Measurements from ENCODE around the gene EML6. TPM values are rescaled to one million over a fixed set of nuclear protein-coding genes. Genes with fewer than 3 reads are reported as not detected.

Gene EML6
- total RNA-seq, 1 donor, result 1.1 TPM

GRCh38 chr2:54815148-54815539 is 91.7 kb downstream of the EML6 start:
- TF ChIP-seq CTCF (IDR thresholded peaks at IDR 0.05; ENCODE audit: extremely low read depth, low read depth, low read length), result no peak

GRCh38 chr2:54818226-54818625 is 94.8 kb downstream of the EML6 start:
- Histone ChIP-seq H3K4me3 (ENCODE audit: insufficient read depth, low read length) (no peak overlapping the region), H3K4me2 (ENCODE audit: insufficient read depth, low read length) (no peak overlapping the region), H2AFZ (ENCODE audit: low read length) (no peak overlapping the region), H4K20me1 (ENCODE audit: insufficient read depth, low read length) (no peaks in the 10 kb centered on the region), H3K79me2 (ENCODE audit: insufficient read depth, low read length) (no peaks in the 10 kb centered on the region), H3K9me3 (ENCODE audit: low read depth, low read length) (no peaks in the 10 kb centered on the region), H3K27ac (ENCODE audit: low read depth, low read length) (no peak overlapping the region), H3K27me3 (ENCODE audit: insufficient read depth, low read length) (peaks cover 5% of the 10 kb centered on the region), H3K36me3 (ENCODE audit: insufficient read depth, low read length) (no peaks in the 10 kb centered on the region), H3K4me1 (ENCODE audit: insufficient read depth, low read length) (no peaks in the 10 kb centered on the region)
- DNase-seq (ENCODE audit: insufficient read length, low spot score, missing footprints), result no peak
- TF ChIP-seq CTCF (IDR thresholded peaks at IDR 0.05; ENCODE audit: extremely low read depth, low read depth, low read length), result no peak

More at GRCh38 chr2:54815148-54815539, 91.7 kb downstream of the EML6 start:
- Histone ChIP-seq H3K4me1 (ENCODE audit: insufficient read depth, low read length) (no peaks in the 10 kb centered on the region), H3K4me3 (ENCODE audit: insufficient read depth, low read length) (no peak overlapping the region), H2AFZ (ENCODE audit: low read length) (no peak overlapping the region), H3K27ac (ENCODE audit: low read depth, low read length) (no peak overlapping the region), H3K27me3 (ENCODE audit: insufficient read depth, low read length) (no peaks in the 10 kb centered on the region), H4K20me1 (ENCODE audit: insufficient read depth, low read length) (no peaks in the 10 kb centered on the region), H3K79me2 (ENCODE audit: insufficient read depth, low read length) (no peaks in the 10 kb centered on the region), H3K4me2 (ENCODE audit: insufficient read depth, low read length) (no peak overlapping the region), H3K36me3 (ENCODE audit: insufficient read depth, low read length) (no peaks in the 10 kb centered on the region), H3K9me3 (ENCODE audit: low read depth, low read length) (no peaks in the 10 kb centered on the region)
- no peak for DNase-seq (ENCODE audit: insufficient read length, low spot score, missing footprints)

- Histone ChIP-seq H3K4me2 (ENCODE audit: insufficient read depth, low read length) (no peak overlapping the region), H3K36me3 (ENCODE audit: insufficient read depth, low read length) (no peaks in the 10 kb centered on the region), H3K9me3 (ENCODE audit: low read depth, low read length) (no peaks in the 10 kb centered on the region), H2AFZ (ENCODE audit: low read length) (no peak overlapping the region), H4K20me1 (ENCODE audit: insufficient read depth, low read length) (no peaks in the 10 kb centered on the region), H3K27ac (ENCODE audit: low read depth, low read length) (no peak overlapping the region), H3K4me3 (ENCODE audit: insufficient read depth, low read length) (no peak overlapping the region), H3K79me2 (ENCODE audit: insufficient read depth, low read length) (no peaks in the 10 kb centered on the region), H3K4me1 (ENCODE audit: insufficient read depth, low read length) (no peaks in the 10 kb centered on the region), H3K27me3 (ENCODE audit: insufficient read depth, low read length) (peaks cover 25% of the 10 kb centered on the region)
- TF ChIP-seq CTCF (IDR thresholded peaks at IDR 0.05; ENCODE audit: extremely low read depth, low read depth, low read length), result no peak
- DNase-seq (ENCODE audit: insufficient read length, low spot score, missing footprints), result no peak
Observed at GRCh38 chr2:54820558-54820957, 97.1 kb downstream of the EML6 start.

GRCh38 chr2:54824567-54824966 is 101.1 kb downstream of the EML6 start:
- Histone ChIP-seq H3K4me3 (ENCODE audit: insufficient read depth, low read length) (no peak overlapping the region), H4K20me1 (ENCODE audit: insufficient read depth, low read length) (no peaks in the 10 kb centered on the region), H3K27me3 (ENCODE audit: insufficient read depth, low read length) (peaks cover 40% of the 10 kb centered on the region), H3K79me2 (ENCODE audit: insufficient read depth, low read length) (no peaks in the 10 kb centered on the region), H3K27ac (ENCODE audit: low read depth, low read length) (no peak overlapping the region), H3K36me3 (ENCODE audit: insufficient read depth, low read length) (no peaks in the 10 kb centered on the region), H2AFZ (ENCODE audit: low read length) (no peak overlapping the region), H3K4me2 (ENCODE audit: insufficient read depth, low read length) (no peak overlapping the region), H3K4me1 (ENCODE audit: insufficient read depth, low read length) (no peaks in the 10 kb centered on the region), H3K9me3 (ENCODE audit: low read depth, low read length) (no peaks in the 10 kb centered on the region)
- TF ChIP-seq CTCF (IDR thresholded peaks at IDR 0.05; ENCODE audit: extremely low read depth, low read depth, low read length), result no peak
- DNase-seq (ENCODE audit: insufficient read length, low spot score, missing footprints), result no peak
